Measurements from ENCODE around the gene CCDC194. TPM values are rescaled to one million over a fixed set of nuclear protein-coding genes. Genes with fewer than 3 reads are reported as not detected.

CCDC194 gene
- total RNA-seq, 1 experiment from 2014 or later, result not detected

DNA sequence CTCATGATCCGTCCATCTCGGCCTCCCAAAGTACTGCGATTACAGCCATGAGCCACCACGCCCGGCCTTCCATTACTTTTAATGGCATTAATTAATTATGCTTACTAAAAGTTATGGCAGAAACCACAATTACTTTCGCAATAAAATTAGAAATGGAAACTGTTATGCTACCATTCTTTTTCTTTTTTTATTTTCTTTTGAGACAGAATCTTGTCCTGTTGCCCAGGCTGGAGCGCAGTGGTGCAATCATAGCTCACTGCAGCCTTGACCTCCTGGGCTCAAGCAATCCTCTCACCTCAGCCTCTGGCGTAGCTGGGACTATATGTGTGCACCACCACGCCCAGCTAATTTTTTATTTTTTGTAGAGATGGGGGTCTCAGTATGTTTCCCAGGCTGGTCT is 16.0 kb upstream of the CCDC194 start:
- Histone ChIP-seq H3K36me3 (ENCODE audit: control insufficient read depth in 1 of 2, insufficient read depth in 2 of 2, low read length in 2 of 2) (no peaks in the 10 kb centered on the region), H2AFZ (ENCODE audit: low read depth, low read length, poor library complexity, severe bottlenecking) (no peak overlapping the region), H3K9ac (ENCODE audit: low read length) (no peak overlapping the region), H3K4me3 (replicated peaks in 1 of 2; ENCODE audit: low read depth in 1 of 2, low read length in 2 of 2) (no peak overlapping the region), H3K9me3 (ENCODE audit: control insufficient read depth in 1 of 2, insufficient read depth in 1 of 2, low read depth in 1 of 2, low read length in 2 of 2) (no peaks in the 10 kb centered on the region), H3K4me2 (ENCODE audit: low read length) (no peak overlapping the region), H3K79me2 (ENCODE audit: insufficient read depth, low read length) (no peaks in the 10 kb centered on the region), H3K9me2 (ENCODE audit: insufficient read depth) (no peaks in the 10 kb centered on the region), H4K20me1 (ENCODE audit: insufficient read depth) (no peaks in the 10 kb centered on the region), H3K27ac (ENCODE audit: low read depth, low read length) (no peak overlapping the region), H3K27me3 (ENCODE audit: insufficient read depth, low read length) (no peaks in the 10 kb centered on the region), H3K4me1 (ENCODE audit: control insufficient read depth in 1 of 2, insufficient read depth in 2 of 2, low read length in 2 of 2) (peaks cover 4 to 25% of the 10 kb centered on the region in 2 experiments; a peak in 3 of 4 replicates)
- BruUV-seq (replicated peaks), result no TSS peak
- ChIA-PET CTCF (no interaction called here), POLR2A (interaction anchor here (0.7 to 1.3 kb wide), 3 partner anchors 9 to 522 kb away, joined by 3 to 4 read pairs (median 4); partner anchors contain the start of gene MVB12A), RAD21 (ENCODE audit: low non-redundant PET in 1 of 2, low total read pairs in 2 of 2, uncharacterized antibody in 2 of 2, unreplicated experiment in 2 of 2) (no interaction called here)
- intact Hi-C loops (cut with micrococcal nuclease), result no loop called here
- TF ChIP-seq ELF1 (IDR thresholded peaks at IDR 0.05; ENCODE audit: borderline replicate concordance, low read depth) (no peak), TCF7L2 (IDR thresholded peaks at IDR 0.05; ENCODE audit: borderline replicate concordance, extremely low read depth, insufficient read depth, insufficient read length) (no peak), ZBTB33 (IDR thresholded peaks at IDR 0.05; ENCODE audit: extremely low read depth, insufficient replicate concordance, low read length) (no peak)
- no peak for DNase-seq (ENCODE audit: low read depth, low spot score)
- ATAC-seq, result no peak

DNA sequence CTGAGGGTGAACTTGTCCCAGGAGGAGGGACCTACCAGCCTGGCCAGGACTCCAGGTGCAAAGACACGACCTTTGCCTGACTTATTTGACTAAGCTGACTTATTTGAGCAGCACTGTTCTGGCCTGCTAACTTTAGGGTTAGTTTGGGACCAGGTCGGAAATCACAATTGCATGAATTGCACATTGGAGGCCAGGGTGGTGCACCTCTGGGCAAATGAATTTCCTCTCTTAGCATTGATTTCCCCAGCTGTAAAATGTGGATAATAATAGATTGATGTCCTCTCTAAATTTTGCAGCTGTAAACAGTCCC is 12.8 kb upstream of the CCDC194 start:
- Histone ChIP-seq H2AFZ (ENCODE audit: low read depth, low read length, poor library complexity, severe bottlenecking) (no peak overlapping the region), H3K4me1 (ENCODE audit: control insufficient read depth in 1 of 2, insufficient read depth in 2 of 2, low read length in 2 of 2) (peaks cover 4 to 34% of the 10 kb centered on the region in 2 experiments; a peak in 3 of 4 replicates), H3K9ac (ENCODE audit: low read length) (no peak overlapping the region), H4K20me1 (ENCODE audit: insufficient read depth) (no peaks in the 10 kb centered on the region), H3K9me3 (ENCODE audit: control insufficient read depth in 1 of 2, insufficient read depth in 1 of 2, low read depth in 1 of 2, low read length in 2 of 2) (no peaks in the 10 kb centered on the region), H3K36me3 (ENCODE audit: control insufficient read depth in 1 of 2, insufficient read depth in 2 of 2, low read length in 2 of 2) (no peaks in the 10 kb centered on the region), H3K27ac (ENCODE audit: low read depth, low read length) (no peak overlapping the region), H3K79me2 (ENCODE audit: insufficient read depth, low read length) (no peaks in the 10 kb centered on the region), H3K4me2 (ENCODE audit: low read length) (no peak overlapping the region), H3K9me2 (ENCODE audit: insufficient read depth) (no peaks in the 10 kb centered on the region), H3K4me3 (replicated peaks in 1 of 2; ENCODE audit: low read depth in 1 of 2, low read length in 2 of 2) (no peak overlapping the region), H3K27me3 (ENCODE audit: insufficient read depth, low read length) (no peaks in the 10 kb centered on the region)
- CTCF ChIA-PET, result interaction anchor here (0.6 kb wide), 1 partner anchor 19 kb away, joined by 3 read pairs; no protein-coding TSS in a partner anchor
- no TSS peak for BruUV-seq (replicated peaks)
- intact Hi-C loops (cut with micrococcal nuclease), result no loop called here
- no peak for DNase-seq (ENCODE audit: low read depth, low spot score)
- RAD21 ChIA-PET (ENCODE audit: low non-redundant PET in 1 of 2, low total read pairs in 2 of 2, uncharacterized antibody in 2 of 2, unreplicated experiment in 2 of 2), result no interaction called here
- ATAC-seq, result no peak
- POLR2A ChIA-PET, result interaction anchor here (1.1 to 2.8 kb wide), 2 partner anchors 13 to 453 kb away, joined by 3 to 21 read pairs; partner anchors contain the start of genes MVB12A and RPL18A
- TF ChIP-seq CEBPB (IDR thresholded peaks at IDR 0.05; ENCODE audit: low read depth), result no peak
- TF ChIP-seq ZBTB33 (IDR thresholded peaks at IDR 0.05; ENCODE audit: extremely low read depth, insufficient replicate concordance, low read length), result no peak
- no peak for TF ChIP-seq FOSL1 (IDR thresholded peaks at IDR 0.05; ENCODE audit: low read depth)
- no peak for TF ChIP-seq POLR2AphosphoS5 (IDR thresholded peaks at IDR 0.05; ENCODE audit: low read depth, low read length)
- no peak for TF ChIP-seq REST (IDR thresholded peaks at IDR 0.05; ENCODE audit: low read depth)
- TF ChIP-seq EZH2phosphoT487 (IDR thresholded peaks at IDR 0.05; ENCODE audit: borderline replicate concordance), result no peak
- TF ChIP-seq, protein P1, sequence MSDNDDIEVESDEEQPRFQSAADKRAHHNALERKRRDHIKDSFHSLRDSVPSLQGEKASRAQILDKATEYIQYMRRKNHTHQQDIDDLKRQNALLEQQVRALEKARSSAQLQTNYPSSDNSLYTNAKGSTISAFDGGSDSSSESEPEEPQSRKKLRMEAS (IDR thresholded peaks at IDR 0.05), result no peak
- no peak for TF ChIP-seq SP1 (IDR thresholded peaks at IDR 0.05; ENCODE audit: low read depth)
- no peak for TF ChIP-seq RAD21 (IDR thresholded peaks at IDR 0.05; ENCODE audit: low read depth)
- no peak for TF ChIP-seq YY1 (IDR thresholded peaks at IDR 0.05; ENCODE audit: extremely low read depth, insufficient replicate concordance, low read depth, low read length)

Data from HCT116 (cell line).